GM12864 (cell line): ENCODE results near the gene ZBTB21.

Experiments used
- DNase-seq: peaks from one replicate; pipeline ENCODE4 v3.0.0-alpha.2; 2011; ENCODE audit warnings: low read depth
- H3K4me3 ChIP-seq: 2 replicates; pipeline ENCODE4 v1.5.1; 2011; ENCODE audit warnings: mild to moderate bottlenecking, low read depth, low read length, control low read depth
- CTCF ChIP-seq: IDR thresholded peaks from 2 replicates; pipeline ENCODE4 v1.5.1; 2011; ENCODE audit warnings: low read depth, mild to moderate bottlenecking, moderate library complexity, low read length, control low read depth, inconsistent platforms; ENCODE audit errors: missing control alignments

The ZBTB21 gene

DNA sequence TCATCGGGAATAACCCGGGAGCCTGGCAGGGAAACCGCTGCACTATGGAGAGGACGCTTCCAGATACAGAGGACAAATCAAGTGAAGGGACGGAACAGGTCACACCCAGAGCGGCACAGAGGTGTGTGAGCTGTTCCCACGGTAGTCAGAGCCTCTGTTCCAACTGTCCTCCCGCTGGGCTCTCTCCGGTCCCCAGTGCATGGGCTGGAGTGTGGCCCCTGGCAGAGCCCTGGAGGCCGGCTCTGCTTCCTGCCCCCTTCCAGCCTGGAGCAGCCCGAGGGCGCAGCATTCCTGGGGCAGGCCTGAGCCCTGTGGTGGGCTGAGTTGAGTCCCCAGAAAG is 11.9 kb upstream of the ZBTB21 start:
- no peak overlapping the region for H3K4me3 ChIP-seq
- no peak for TF ChIP-seq CTCF
- no peak for DNase-seq

GRCh38 chr21:42021371-42022090 is 11.4 kb upstream of the ZBTB21 start:
- H3K4me3 ChIP-seq: no peak overlapping the region
- no peak for DNase-seq
- no peak for TF ChIP-seq CTCF

- no peak overlapping the region for H3K4me3 ChIP-seq
- no peak for TF ChIP-seq CTCF
- DNase-seq: no peak
These were observed 9.5 kb upstream of the ZBTB21 start for GRCh38 chr21:42019706-42020105.

- no peak overlapping the region for H3K4me3 ChIP-seq
- no peak for TF ChIP-seq CTCF
- DNase-seq: no peak
These were observed 9.0 kb upstream of the ZBTB21 start for GRCh38 chr21:42019101-42019605.

DNA sequence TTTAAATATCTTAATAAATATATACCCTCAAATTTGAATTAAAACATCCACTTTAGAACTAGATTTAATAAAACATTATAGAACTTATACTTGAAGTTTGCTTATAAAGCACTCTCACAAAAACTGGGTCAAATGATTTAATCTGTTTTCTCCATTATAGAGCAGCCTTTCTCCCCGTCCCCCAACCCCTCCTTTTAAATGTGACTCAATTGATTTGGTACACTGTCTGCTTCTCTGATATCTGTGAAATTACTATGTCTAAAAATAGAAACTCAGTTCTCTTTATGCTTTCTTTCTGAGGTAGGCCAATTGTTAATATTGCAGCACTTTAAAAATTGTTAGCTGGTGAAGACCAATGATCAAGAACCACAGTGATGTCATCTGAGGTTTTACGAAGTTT is 6.9 kb upstream of the ZBTB21 start:
- no peak overlapping the region for H3K4me3 ChIP-seq
- no peak for TF ChIP-seq CTCF
- DNase-seq: no peak

GRCh38 chr21:42016364-42016985 is 6.3 kb upstream of the ZBTB21 start:
- H3K4me3 ChIP-seq: no peak overlapping the region
- no peak for TF ChIP-seq CTCF
- DNase-seq: no peak

DNA sequence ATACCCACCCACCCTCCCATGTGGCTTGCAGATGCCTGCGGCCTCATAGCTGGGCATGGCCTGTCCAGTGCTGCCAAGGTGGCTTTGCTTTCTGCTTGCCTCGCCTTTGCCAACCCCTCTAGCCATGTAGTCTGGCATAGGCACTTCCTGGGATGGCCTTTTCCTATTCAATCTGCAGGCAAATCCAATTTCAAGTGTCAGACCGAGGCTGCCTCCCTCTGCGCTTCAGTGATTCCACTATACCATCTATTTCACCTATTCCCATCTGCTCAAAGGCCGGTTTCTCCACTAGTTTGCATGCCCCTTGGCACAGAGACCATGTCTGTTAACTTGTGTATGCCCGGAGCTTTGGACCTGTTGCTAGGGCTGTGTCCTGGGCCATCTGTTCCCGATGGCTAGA is 3.8 kb upstream of the ZBTB21 start:
- no peak for TF ChIP-seq CTCF
- DNase-seq: no peak
- H3K4me3 ChIP-seq: no peak overlapping the region
